ENCODE results near the gene SERTM2.

SERTM2 gene

DNA sequence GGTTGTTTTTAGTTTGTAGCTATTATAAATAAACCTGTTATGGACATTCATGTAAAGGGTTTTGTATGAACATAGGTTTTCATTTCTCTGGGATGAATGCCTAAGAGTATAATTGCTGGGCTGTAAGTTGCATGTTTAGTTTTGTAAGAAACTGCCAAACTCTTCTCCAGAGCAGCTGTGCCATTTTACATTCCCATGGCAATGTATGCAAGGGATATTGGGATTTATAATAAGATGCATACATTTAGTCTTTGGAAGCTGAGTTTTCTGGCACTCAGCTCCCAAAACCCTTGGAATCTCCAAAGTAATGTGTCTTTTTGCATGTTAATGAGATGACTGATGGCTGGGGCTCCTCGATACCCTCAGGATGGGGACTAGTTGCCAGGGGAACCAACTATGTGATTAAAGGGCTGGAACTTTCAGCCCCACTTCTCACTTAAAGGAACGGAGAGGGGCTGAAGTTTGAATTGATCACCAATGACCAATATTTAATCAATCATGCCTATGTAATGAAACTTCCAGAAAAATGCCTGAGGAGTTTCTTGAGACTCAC, 44.0 kb downstream of the SERTM2 start:
- H3K27ac ChIP-seq (ENCODE audit: extremely low read depth, low read depth, low read length) = no peak overlapping the region
- TF ChIP-seq, protein P1, sequence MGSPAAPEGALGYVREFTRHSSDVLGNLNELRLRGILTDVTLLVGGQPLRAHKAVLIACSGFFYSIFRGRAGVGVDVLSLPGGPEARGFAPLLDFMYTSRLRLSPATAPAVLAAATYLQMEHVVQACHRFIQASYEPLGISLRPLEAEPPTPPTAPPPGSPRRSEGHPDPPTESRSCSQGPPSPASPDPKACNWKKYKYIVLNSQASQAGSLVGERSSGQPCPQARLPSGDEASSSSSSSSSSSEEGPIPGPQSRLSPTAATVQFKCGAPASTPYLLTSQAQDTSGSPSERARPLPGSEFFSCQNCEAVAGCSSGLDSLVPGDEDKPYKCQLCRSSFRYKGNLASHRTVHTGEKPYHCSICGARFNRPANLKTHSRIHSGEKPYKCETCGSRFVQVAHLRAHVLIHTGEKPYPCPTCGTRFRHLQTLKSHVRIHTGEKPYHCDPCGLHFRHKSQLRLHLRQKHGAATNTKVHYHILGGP (tag by site-specific recombination; IDR thresholded peaks at IDR 0.05) = no peak
- no peak for TF ChIP-seq ZNF654 (tag by site-specific recombination; IDR thresholded peaks at IDR 0.05; ENCODE audit: low read depth)
- no peak for TF ChIP-seq HOXD13 (CRISPR knock-in tag; IDR thresholded peaks at IDR 0.05; ENCODE audit: borderline replicate concordance)
- TF ChIP-seq ZSCAN30 (tag by site-specific recombination; IDR thresholded peaks at IDR 0.05) = no peak
- no peak for TF ChIP-seq ZNF24 (tag by site-specific recombination; IDR thresholded peaks at IDR 0.05)
- TF ChIP-seq ZNF23 (tag by site-specific recombination; IDR thresholded peaks at IDR 0.05; ENCODE audit: borderline replicate concordance) = no peak
- TF ChIP-seq, protein P2, sequence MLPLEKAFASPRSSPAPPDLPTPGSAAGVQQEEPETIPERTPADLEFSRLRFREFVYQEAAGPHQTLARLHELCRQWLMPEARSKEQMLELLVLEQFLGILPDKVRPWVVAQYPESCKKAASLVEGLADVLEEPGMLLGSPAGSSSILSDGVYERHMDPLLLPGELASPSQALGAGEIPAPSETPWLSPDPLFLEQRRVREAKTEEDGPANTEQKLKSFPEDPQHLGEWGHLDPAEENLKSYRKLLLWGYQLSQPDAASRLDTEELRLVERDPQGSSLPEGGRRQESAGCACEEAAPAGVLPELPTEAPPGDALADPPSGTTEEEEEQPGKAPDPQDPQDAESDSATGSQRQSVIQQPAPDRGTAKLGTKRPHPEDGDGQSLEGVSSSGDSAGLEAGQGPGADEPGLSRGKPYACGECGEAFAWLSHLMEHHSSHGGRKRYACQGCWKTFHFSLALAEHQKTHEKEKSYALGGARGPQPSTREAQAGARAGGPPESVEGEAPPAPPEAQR (tag by site-specific recombination; IDR thresholded peaks at IDR 0.05) = no peak
- TF ChIP-seq ZNF140 (tag by site-specific recombination; IDR thresholded peaks at IDR 0.05) = no peak
- TF ChIP-seq ZNF335 (tag by site-specific recombination; conservative IDR thresholded peaks at IDR 0.05) = no peak
- TF ChIP-seq YY2 (tag by site-specific recombination; IDR thresholded peaks at IDR 0.05) = no peak
- POLR2A ChIA-PET = no interaction called here
- CTCF ChIA-PET = interaction anchor here (1.0 kb wide), 1 partner anchor 111 kb away, joined by 4 read pairs; no protein-coding TSS in a partner anchor
- H3K4me3 ChIP-seq (ENCODE audit: low read depth, low read length) = no peak overlapping the region
- H3K4me1 ChIP-seq (ENCODE audit: control insufficient read depth, insufficient read depth, low read length) = no peaks in the 10 kb centered on the region
- H3K36me3 ChIP-seq (ENCODE audit: control insufficient read depth in 2 of 2, insufficient read depth in 1 of 2, low read length in 2 of 2) = no peaks in the 10 kb centered on the region
- H3K9me3 ChIP-seq (ENCODE audit: control insufficient read depth, insufficient read depth, low read depth, low read length) = no peaks in the 10 kb centered on the region; the same call in 1 of the 2 replicates

DNA sequence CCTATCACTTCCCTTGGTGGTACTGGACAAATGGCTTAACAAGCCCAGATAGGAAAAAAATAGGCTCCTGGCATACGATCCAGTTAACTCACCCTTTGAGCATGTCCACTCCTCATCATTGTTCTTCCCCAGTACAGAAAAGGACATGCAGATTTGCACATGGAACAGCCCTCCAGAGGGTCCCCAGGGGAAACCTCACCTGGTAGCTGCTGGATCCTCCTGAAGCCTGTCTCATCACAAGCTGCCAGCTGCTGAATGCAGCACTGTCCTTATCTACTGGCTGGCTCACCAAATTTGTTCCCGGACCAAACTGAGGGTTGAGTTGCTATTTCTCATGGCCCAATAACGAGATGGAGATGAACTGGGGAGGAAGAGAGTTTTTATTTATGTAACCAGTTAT, 49.4 kb downstream of the SERTM2 start:
- CTCF ChIA-PET = no interaction called here
- H3K27ac ChIP-seq (ENCODE audit: extremely low read depth, low read depth, low read length) = no peak overlapping the region
- TF ChIP-seq ZNF354C (tag by site-specific recombination; IDR thresholded peaks at IDR 0.05; ENCODE audit: borderline replicate concordance, low read depth) (no peak), SETDB1 (IDR thresholded peaks at IDR 0.05; ENCODE audit: insufficient read length, low read length) (no peak), ZNF626 (tag by site-specific recombination; IDR thresholded peaks at IDR 0.05) (no peak)
- TF ChIP-seq, protein P3, sequence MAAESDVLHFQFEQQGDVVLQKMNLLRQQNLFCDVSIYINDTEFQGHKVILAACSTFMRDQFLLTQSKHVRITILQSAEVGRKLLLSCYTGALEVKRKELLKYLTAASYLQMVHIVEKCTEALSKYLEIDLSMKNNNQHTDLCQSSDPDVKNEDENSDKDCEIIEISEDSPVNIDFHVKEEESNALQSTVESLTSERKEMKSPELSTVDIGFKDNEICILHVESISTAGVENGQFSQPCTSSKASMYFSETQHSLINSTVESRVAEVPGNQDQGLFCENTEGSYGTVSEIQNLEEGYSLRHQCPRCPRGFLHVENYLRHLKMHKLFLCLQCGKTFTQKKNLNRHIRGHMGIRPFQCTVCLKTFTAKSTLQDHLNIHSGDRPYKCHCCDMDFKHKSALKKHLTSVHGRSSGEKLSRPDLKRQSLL (tag by site-specific recombination; IDR thresholded peaks at IDR 0.05) = no peak

DNA sequence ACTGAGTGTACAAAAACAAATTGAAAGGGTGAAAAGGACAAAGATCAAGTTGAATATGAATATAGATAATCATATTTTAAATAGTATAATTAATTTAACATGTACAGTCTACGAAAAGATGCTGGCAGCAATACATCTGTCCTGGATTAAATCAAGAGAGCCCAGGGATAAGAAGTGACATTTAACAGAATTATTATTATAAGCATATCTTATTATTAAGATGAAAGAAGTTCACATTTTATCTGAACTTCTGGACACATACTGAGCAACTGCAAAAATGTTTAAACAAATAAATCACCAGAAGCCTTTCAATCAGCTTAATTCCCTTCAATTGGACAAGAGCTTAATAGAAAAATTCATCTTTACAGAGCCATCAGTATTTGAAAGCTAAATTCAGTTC, 50.4 kb downstream of the SERTM2 start:
- ChIA-PET CTCF (interaction anchor here (0.7 kb wide), 1 partner anchor 54 kb away, joined by 3 read pairs; no protein-coding TSS in a partner anchor), POLR2A (no interaction called here)
- H3K27ac ChIP-seq (ENCODE audit: extremely low read depth, low read depth, low read length) = no peak overlapping the region
- H3K4me1 ChIP-seq (ENCODE audit: control insufficient read depth, insufficient read depth, low read length) = no peaks in the 10 kb centered on the region
- H3K36me3 ChIP-seq (ENCODE audit: control insufficient read depth in 2 of 2, insufficient read depth in 1 of 2, low read length in 2 of 2) = no peaks in the 10 kb centered on the region
- H3K9me3 ChIP-seq (ENCODE audit: control insufficient read depth, insufficient read depth, low read depth, low read length) = no peaks in the 10 kb centered on the region
- H3K4me3 ChIP-seq (ENCODE audit: low read depth, low read length) = no peak overlapping the region
- TF ChIP-seq ZFP69B (tag by site-specific recombination; IDR thresholded peaks at IDR 0.05) = no peak

More for the DNA sequence above, 49.4 kb downstream of the SERTM2 start:
- Histone ChIP-seq H3K4me1 (ENCODE audit: control insufficient read depth, insufficient read depth, low read length) (no peaks in the 10 kb centered on the region), H3K4me3 (ENCODE audit: low read depth, low read length) (no peak overlapping the region), H3K36me3 (ENCODE audit: control insufficient read depth in 2 of 2, insufficient read depth in 1 of 2, low read length in 2 of 2) (no peaks in the 10 kb centered on the region), H3K9me3 (ENCODE audit: control insufficient read depth, insufficient read depth, low read depth, low read length) (no peaks in the 10 kb centered on the region)
- POLR2A ChIA-PET = no interaction called here

Data from HEK293 (cell line).